MCF 10A (cell line): ENCODE data around the gene UBXN11. TPM values are rescaled to one million over a fixed set of nuclear protein-coding genes. Genes with fewer than 3 reads are reported as not detected.
"Not testable (repeated sequence)": the region's sequence is repeated elsewhere in the genome, so short reads cannot be mapped to it uniquely, and the experiment has no call there.

ENCODE experiments used
- BruUV-seq: library from RNA; stranded (reverse); fragments of 400-500 nt; replicated peaks from 2 replicates; lab custom pipeline; 2021; lab: Mats Ljungman, UMichigan
- CTCF ChIA-PET: fragments of 300-600 bp; sonication (Branson Sonifier 250); formaldehyde crosslinking; extraction: SDS; loops from one replicate; lab custom pipeline; 2021; ENCODE audit warnings: antibody characterized with exemption, inconsistent platforms; lab: Yijun Ruan, JAX
- POLR2A ChIA-PET: fragments of 300-600, 350-650 bp; sonication (Branson Sonifier 250); formaldehyde crosslinking; extraction: SDS; loops from one replicate; lab custom pipeline; 2020; ENCODE audit warnings: antibody characterized with exemption, inconsistent platforms; lab: Yijun Ruan, JAX
- DNase-seq: peaks from one replicate; pipeline ENCODE4 v3.0.0-alpha.2; 2018; ENCODE audit not compliant: unreplicated experiment
- H3K27ac Mint-ChIP-seq: one replicate; pipeline ENCODE4 v1.8.0; 2022; ENCODE audit warnings: mild to moderate bottlenecking, low read depth, mixed read lengths; ENCODE audit not compliant: unreplicated experiment
- H3K27me3 Mint-ChIP-seq: one replicate; pipeline ENCODE4 v1.8.0; 2022; ENCODE audit warnings: mixed read lengths; ENCODE audit not compliant: insufficient read depth, unreplicated experiment
- H3K36me3 Mint-ChIP-seq: one replicate; pipeline ENCODE4 v1.8.0; 2022; ENCODE audit warnings: mild to moderate bottlenecking, moderate library complexity, mixed read lengths; ENCODE audit not compliant: insufficient read depth, unreplicated experiment
- H3K4me1 Mint-ChIP-seq: one replicate; pipeline ENCODE4 v1.8.0; 2022; ENCODE audit warnings: mixed read lengths; ENCODE audit not compliant: insufficient read depth, unreplicated experiment
- H3K4me3 Mint-ChIP-seq: one replicate; pipeline ENCODE4 v1.8.0; 2022; ENCODE audit warnings: mild to moderate bottlenecking, moderate library complexity, mixed read lengths; ENCODE audit not compliant: unreplicated experiment
- H3K9me3 Mint-ChIP-seq: one replicate; pipeline ENCODE4 v1.8.0; 2022; ENCODE audit warnings: mixed read lengths; ENCODE audit not compliant: unreplicated experiment
- CTCF ChIP-seq: fragments of 200-600 bp; IDR thresholded peaks from one replicate; pipeline ENCODE4 v1.8.0; 2022; ENCODE audit warnings: antibody characterized with exemption, mild to moderate bottlenecking; ENCODE audit not compliant: unreplicated experiment
- intact Hi-C: fragments of 100-400 bp; cut with micrococcal nuclease; formaldehyde crosslinking; loops from 2 replicates; pipeline ENCODE4 v1.14.1; 2022
- total RNA-seq: library from RNA; stranded (reverse); gene quantifications from 2 replicates; pipeline ENCODE4 v1.2.3, GENCODE V29; 2022

The UBXN11 gene
- total RNA-seq, 1 experiment from 2014 or later, result 17.7 TPM

GRCh38 chr1:26330276-26330675 is 23.8 kb upstream of the UBXN11 start:
- POLR2A ChIA-PET, result interaction anchor here (1.2 kb wide), 1 partner anchor 29 kb away, joined by 3 read pairs; no protein-coding TSS in a partner anchor
- H3K27me3 Mint-ChIP-seq, result no peaks in the 10 kb centered on the region

GRCh38 chr1:26329380-26329779 is 22.9 kb upstream of the UBXN11 start:
- peaks cover 17% of the 10 kb centered on the region for H3K36me3 Mint-ChIP-seq
- ChIA-PET POLR2A (interaction anchor here (1.2 kb wide), 1 partner anchor 30 kb away, joined by 3 read pairs; no protein-coding TSS in a partner anchor), CTCF (interaction anchor here (0.6 to 1.3 kb wide), 8 partner anchors 7 to 494 kb away, joined by 3 to 7 read pairs (median 4); no protein-coding TSS in a partner anchor)
- intact Hi-C loops, DNase-seq, BruUV-seq, H3K27ac Mint-ChIP-seq, H3K9me3 Mint-ChIP-seq, H3K27me3 Mint-ChIP-seq, H3K4me1 Mint-ChIP-seq, H3K4me3 Mint-ChIP-seq: not testable (repeated sequence)

More at GRCh38 chr1:26330276-26330675, 23.8 kb upstream of the UBXN11 start:
- H3K27ac Mint-ChIP-seq, result no peak overlapping the region
- no TSS peak for BruUV-seq
- no peak for DNase-seq
- no peak overlapping the region for H3K4me3 Mint-ChIP-seq
- H3K4me1 Mint-ChIP-seq, result peaks cover 7% of the 10 kb centered on the region
- no peaks in the 10 kb centered on the region for H3K9me3 Mint-ChIP-seq
- CTCF ChIA-PET, result interaction anchor here (0.6 to 1.1 kb wide), 4 partner anchors 8 to 493 kb away, joined by 3 to 7 read pairs (median 4); no protein-coding TSS in a partner anchor
- intact Hi-C loops, result no loop called here
- TF ChIP-seq CTCF, result no peak
- peaks cover 10% of the 10 kb centered on the region for H3K36me3 Mint-ChIP-seq

GRCh38 chr1:26328597-26328996 is 22.2 kb upstream of the UBXN11 start:
- Mint-ChIP-seq H3K4me1 (peaks cover 7% of the 10 kb centered on the region), H3K36me3 (peaks cover 22% of the 10 kb centered on the region), H3K27ac (no peak overlapping the region), H3K9me3 (no peaks in the 10 kb centered on the region), H3K4me3 (no peak overlapping the region), H3K27me3 (no peaks in the 10 kb centered on the region)
- intact Hi-C loops, result no loop called here
- ChIA-PET CTCF (interaction anchor here (1.3 kb wide), 1 partner anchor 14 kb away, joined by 4 read pairs; no protein-coding TSS in a partner anchor), POLR2A (interaction anchor here (1.1 kb wide), 1 partner anchor 49 kb away, joined by 3 read pairs; the partner anchor contains the start of gene SH3BGRL3)
- DNase-seq, result no peak
- BruUV-seq, result no TSS peak
- no peak for TF ChIP-seq CTCF

- intact Hi-C loops, result no loop called here
- Mint-ChIP-seq H3K27me3 (no peaks in the 10 kb centered on the region), H3K9me3 (no peaks in the 10 kb centered on the region), H3K36me3 (peaks cover 28% of the 10 kb centered on the region), H3K27ac (no peak overlapping the region), H3K4me3 (no peak overlapping the region), H3K4me1 (peaks cover 7% of the 10 kb centered on the region)
- ChIA-PET CTCF (interaction anchor here (1.2 kb wide), 1 partner anchor 34 kb away, joined by 4 read pairs; no protein-coding TSS in a partner anchor), POLR2A (interaction anchor here (0.5 to 1.1 kb wide), 3 partner anchors 36 to 52 kb away, joined by 3 read pairs; partner anchors contain the start of gene SH3BGRL3)
- TF ChIP-seq CTCF, result no peak
- DNase-seq, result no peak
- no TSS peak for BruUV-seq
Measured at GRCh38 chr1:26327956-26328362, 21.5 kb upstream of the UBXN11 start.
